GM19468 (cell line): ENCODE data around the gene PDE3A.

Experiments
- ATAC-seq: cut with Tn5 transposase; IDR thresholded peaks from one replicate; pipeline ENCODE4 v1.9.1; 2021; ENCODE audit warnings: mild to moderate bottlenecking, moderate library complexity, moderate number of reproducible peaks; ENCODE audit not compliant: unreplicated experiment; ENCODE audit errors: extremely low read depth

The PDE3A gene

GRCh38 chr12:20415641-20416040 lies 47.3 kb downstream of the PDE3A start:
- no peak for ATAC-seq

GRCh38 chr12:20420557-20420956 lies 52.2 kb downstream of the PDE3A start:
- no peak for ATAC-seq

- ATAC-seq, result no peak
Measured at GRCh38 chr12:20421421-20421820, 53.1 kb downstream of the PDE3A start.

- no peak for ATAC-seq
Measured at GRCh38 chr12:20423557-20423956, 55.2 kb downstream of the PDE3A start.

GRCh38 chr12:20424841-20425240 lies 56.5 kb downstream of the PDE3A start:
- ATAC-seq, result no peak

- ATAC-seq, result no peak
Measured at GRCh38 chr12:20426191-20426590, 57.9 kb downstream of the PDE3A start.

GRCh38 chr12:20426957-20427356 lies 58.6 kb downstream of the PDE3A start:
- no peak for ATAC-seq

- no peak for ATAC-seq
Measured at GRCh38 chr12:20429852-20430251, 61.5 kb downstream of the PDE3A start.

- ATAC-seq, result no peak
Measured at GRCh38 chr12:20432290-20432689, 64.0 kb downstream of the PDE3A start.

GRCh38 chr12:20434996-20435395 lies 66.7 kb downstream of the PDE3A start:
- no peak for ATAC-seq

GRCh38 chr12:20436316-20436715 lies 68.0 kb downstream of the PDE3A start:
- no peak for ATAC-seq

GRCh38 chr12:20438299-20438779 lies 70.0 kb downstream of the PDE3A start:
- no peak for ATAC-seq

GRCh38 chr12:20439626-20440025 lies 71.3 kb downstream of the PDE3A start:
- no peak for ATAC-seq

- ATAC-seq, result no peak
Measured at GRCh38 chr12:20440408-20440807, 72.1 kb downstream of the PDE3A start.

GRCh38 chr12:20442322-20442721 lies 74.0 kb downstream of the PDE3A start:
- ATAC-seq, result no peak

- ATAC-seq, result no peak
Measured at GRCh38 chr12:20443255-20443654, 74.9 kb downstream of the PDE3A start.

- ATAC-seq, result no peak
Measured at GRCh38 chr12:20443792-20444191, 75.5 kb downstream of the PDE3A start.

- ATAC-seq, result no peak
Measured at GRCh38 chr12:20444595-20445170, 76.3 kb downstream of the PDE3A start.

GRCh38 chr12:20445687-20446086 lies 77.3 kb downstream of the PDE3A start:
- ATAC-seq, result no peak

GRCh38 chr12:20446836-20447235 lies 78.5 kb downstream of the PDE3A start:
- no peak for ATAC-seq

GRCh38 chr12:20448781-20449180 lies 80.4 kb downstream of the PDE3A start:
- no peak for ATAC-seq

- ATAC-seq, result no peak
Measured at GRCh38 chr12:20450591-20451180, 82.3 kb downstream of the PDE3A start.
